HG03571 (cell line): ENCODE measurements around the gene ECPAS.
"Not testable (repeated sequence)": the region's sequence is repeated elsewhere in the genome, so short reads cannot be mapped to it uniquely, and the experiment has no call there.

Experiments
- ATAC-seq: cut with Tn5 transposase; IDR thresholded peaks from one replicate; pipeline ENCODE4 v1.9.1; 2021; ENCODE audit not compliant: unreplicated experiment

ECPAS gene

GRCh38 chr9:111483858-111484571 is at the start of gene ECPAS:
TSS of gene ECPAS (minus strand) at chr9:111484383. CDS start at chr9:111472918, 11,465 bp downstream.
- ATAC-seq = peak; percentile 52

DNA sequence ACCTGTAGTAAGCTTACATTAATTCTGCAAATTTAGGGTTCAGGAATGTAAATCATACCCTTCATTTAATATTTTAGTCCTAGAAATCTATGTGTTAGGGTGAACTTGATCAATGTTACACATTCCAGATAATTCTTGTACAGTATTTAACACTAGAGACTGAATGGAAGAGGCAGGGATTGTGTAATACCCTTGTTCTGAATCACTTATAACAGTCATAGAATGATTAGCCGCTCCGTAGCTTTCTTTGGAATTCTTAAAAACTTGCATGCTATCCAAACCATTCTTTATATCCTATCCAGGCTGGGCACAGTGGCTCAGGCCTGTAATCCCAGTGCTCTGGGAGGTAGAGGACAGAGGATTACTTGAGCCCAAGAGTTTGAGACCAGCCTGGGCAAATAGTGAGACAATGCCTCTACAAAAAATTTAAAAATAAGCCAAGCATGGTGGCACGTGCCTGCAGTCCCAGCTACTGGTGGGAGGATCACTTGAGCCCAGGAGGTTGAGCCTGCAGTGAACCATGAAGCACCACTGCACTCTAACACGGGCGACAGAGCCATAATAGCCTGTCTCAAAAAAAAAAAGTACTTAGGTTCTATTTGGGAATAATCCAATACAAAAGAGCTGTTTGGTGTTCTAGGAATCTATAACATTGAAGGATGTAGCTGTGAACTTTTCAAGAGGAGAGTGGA is 49.1 kb upstream of the ECPAS start:
- no peak for ATAC-seq

GRCh38 chr9:111531716-111532115 is 47.5 kb upstream of the ECPAS start:
- no peak for ATAC-seq

DNA sequence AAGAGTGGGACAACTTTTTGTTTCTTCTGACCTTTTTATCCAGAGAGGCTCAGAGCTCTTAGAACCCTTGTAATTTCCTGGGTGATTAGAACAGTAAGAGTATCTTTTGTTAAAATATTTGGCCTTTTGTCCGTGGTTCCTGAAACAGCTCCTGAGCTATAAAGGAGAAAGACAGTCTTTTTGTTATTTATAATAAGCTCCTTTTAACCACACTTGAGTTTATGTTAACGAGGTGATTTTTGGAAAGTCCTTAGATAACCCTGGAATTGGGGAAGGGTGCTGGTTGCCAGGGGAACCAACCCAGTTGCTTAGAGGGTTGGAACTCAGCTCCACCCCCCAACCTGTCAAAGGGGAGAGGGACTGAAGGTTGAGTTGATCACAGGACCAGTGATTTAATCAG is 45.6 kb upstream of the ECPAS start:
- ATAC-seq = no peak

DNA sequence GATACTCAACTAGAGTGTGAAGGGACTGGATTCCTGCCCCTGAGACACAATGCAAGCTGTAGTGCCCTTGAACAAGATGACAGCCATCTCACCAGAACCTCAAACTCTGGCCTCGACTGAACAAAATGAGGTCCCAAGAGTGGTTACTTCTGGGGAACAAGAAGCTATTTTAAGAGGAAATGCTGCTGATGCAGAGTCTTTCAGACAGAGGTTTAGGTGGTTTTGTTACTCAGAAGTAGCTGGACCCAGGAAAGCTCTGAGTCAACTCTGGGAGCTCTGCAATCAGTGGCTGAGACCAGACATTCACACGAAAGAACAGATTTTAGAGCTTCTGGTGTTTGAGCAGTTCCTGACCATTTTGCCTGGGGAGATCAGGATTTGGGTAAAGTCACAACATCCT is 43.2 kb upstream of the ECPAS start:
- ATAC-seq = no peak

DNA sequence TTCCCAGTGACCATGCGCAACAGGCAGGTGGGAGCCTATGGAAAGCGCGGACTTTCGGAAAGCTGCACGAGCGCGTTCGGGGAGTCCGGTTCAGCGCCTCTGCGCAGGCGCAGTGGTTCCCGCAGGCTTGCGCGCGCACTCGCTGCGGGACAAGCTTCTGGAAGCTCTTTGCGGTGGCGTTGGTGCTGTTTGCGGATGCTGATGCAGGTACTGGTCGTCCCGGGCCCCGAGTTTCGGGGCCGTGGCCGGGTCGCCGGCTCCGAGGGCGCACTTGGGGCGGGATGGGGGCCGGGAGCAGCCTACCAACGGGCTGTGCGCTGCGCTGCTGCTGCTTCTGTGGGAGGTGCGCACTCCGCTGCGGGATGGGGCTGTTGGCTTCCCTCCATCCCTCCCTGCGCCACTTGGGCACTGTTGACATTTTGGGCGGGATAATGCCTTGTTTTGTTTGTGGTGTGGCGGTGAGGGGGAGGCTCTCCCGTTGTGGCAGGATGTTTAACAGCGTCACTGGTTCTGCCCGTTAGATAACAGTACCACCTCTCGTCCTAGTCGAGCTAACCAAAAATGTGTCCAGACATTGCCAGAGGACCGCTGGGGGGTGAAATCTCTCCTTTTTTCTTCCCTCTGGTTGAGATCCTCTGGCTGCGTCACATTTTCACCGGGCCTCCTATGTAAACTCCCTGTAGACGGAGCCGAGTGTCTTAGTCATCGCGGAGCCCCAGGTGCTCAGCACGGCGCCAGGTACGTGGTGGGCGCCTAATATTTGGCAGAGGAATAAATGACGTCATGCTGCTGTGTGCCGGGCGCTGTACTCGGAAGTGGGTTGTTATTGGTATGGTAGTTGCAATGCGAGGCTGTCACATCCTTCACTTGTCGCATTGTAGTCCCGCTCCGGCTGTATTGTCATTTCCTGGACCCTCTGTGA is 41.1 kb upstream of the ECPAS start, which contains the start of gene ZNF483:
ZNF483 (plus strand) TSS at position 124 of the 922 bp plus-strand sequence. CDS start 2,217 bp downstream, outside the sequence.
- ATAC-seq = no peak

GRCh38 chr9:111524731-111525055 is 40.5 kb upstream of the ECPAS start:
- ATAC-seq = no peak

- no peak for ATAC-seq
Measured at GRCh38 chr9:111516061-111516465, 31.9 kb upstream of the ECPAS start.

- no peak for ATAC-seq
Measured at GRCh38 chr9:111514967-111515366, 30.8 kb upstream of the ECPAS start.

- not testable (repeated sequence) for ATAC-seq
Measured at GRCh38 chr9:111511581-111511980, 27.4 kb upstream of the ECPAS start.

DNA sequence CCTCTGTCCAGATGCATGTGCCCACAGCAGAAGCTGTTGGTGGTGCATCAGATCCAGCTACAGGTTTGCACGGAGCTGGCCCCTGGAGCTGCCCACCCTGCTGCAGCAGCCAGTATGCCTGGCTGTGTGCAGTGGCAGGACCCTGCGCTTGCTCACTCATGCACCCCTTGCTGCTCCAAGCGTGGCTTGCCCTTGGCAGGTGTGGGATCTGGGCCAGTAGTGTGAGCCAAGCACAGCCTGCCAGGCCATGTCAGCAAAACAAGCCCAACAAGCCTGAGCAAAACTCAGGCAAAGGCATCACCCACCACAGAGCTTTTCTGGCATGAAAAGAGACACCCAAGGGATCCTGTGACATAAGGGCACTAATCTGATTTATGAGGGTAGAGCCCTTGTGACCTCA is 18.3 kb upstream of the ECPAS start:
- no peak for ATAC-seq

DNA sequence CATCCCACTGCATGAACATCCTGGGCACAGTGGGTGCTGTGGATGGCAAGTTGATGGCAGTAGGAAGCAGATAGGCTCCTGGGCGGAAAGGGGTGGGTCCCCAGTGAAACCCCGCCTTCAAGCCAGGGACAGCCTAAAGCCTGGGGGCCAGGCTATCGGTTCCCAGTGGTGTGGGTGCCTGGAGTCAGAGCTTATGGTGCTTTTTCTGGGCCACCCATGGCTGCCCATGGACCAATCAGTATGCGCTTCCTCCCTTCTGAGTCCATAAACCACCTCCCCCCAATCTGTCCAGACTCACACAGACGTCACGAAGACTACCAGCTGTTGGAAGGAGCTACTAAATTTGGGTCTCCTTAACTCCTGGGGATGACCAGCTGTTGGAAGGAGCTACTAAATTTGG is 17.5 kb upstream of the ECPAS start:
- ATAC-seq = no peak

- no peak for ATAC-seq
Measured at GRCh38 chr9:111501005-111501562, 16.9 kb upstream of the ECPAS start.

GRCh38 chr9:111497196-111497595 is 13.0 kb upstream of the ECPAS start:
- ATAC-seq = not testable (repeated sequence)

GRCh38 chr9:111484572-111484894 is 350 bp upstream of the ECPAS start:
- no peak for ATAC-seq

DNA sequence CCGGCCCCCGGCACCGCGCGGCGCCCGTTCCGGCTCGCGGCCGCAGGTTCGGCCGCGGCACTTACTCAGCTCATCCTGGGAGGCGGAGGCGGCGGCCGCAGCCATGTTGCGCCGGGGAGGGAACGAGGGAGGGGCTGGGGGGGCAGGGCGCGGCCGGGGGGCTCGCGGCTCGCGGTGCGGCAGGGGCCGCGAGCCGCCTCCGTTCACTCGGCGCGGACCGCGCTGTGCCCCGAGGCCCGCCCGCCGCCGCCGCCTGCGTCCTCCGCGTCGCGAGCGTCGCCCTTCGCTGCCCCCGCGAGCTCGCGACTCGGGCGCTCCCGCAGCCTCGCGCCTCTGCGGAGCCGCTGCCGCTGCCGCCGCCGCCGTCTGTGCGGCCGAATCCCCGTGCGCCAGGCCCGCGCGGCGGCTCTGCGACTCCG is 735 bp downstream of the ECPAS start:
- ATAC-seq = peak; percentile 35

DNA sequence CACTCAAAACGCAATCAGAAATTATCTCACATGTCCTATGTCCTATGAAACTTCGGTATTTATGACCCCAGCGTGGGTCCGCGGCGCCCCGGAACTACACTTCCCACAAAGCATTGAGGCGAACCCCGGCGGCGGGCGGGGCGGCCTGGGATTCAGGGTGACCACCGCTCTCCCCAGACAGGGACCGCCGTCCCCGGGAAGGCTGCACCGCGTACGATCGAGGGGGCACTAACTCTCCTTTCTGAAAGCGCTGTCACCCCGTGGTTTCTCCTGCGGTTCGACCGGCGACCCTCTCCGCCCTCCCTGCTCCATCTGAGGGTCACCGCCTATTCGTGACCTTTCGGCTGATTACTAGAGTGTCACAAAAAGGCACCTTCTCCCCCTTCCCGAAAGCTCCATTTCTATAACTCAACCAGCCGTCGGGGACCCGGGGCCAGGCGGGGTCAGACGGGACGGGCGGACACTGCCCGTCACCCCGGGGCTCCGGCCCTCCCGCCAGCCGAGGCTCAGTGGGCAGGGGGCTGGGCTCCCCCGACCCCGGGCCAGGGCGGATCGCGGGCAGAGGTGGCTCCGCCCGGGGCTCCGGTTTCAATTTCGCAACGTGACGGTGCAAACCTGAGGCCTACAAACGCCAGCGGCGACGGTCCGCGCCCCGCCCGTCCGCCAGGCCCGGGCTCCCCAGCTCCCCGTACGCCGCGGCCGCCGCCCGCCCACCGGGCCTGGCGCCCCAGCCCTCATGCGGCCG is 1.3 kb downstream of the ECPAS start:
- ATAC-seq = peak; percentile 55

- no peak for ATAC-seq
Measured at GRCh38 chr9:111481885-111482636, 2.1 kb downstream of the ECPAS start.

GRCh38 chr9:111477677-111478076 is 6.5 kb downstream of the ECPAS start:
- no peak for ATAC-seq

DNA sequence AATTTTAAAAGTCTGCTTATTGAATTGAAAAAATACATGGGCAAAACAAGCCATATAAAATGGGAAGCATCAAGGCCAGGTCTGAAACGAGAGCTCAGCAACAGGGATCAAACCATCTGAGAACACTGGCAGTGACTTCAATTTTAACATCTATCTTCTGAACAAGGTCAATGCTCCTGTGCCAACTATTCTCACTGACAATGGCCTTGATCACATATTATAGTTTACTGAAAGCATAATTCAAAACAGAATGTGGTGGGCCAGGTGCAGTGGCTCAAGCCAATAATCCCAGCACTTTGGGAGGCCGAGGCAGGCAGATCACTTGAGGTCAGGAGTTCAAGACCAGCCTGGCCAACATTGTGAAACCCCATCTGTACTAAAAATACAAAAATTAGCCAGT is 9.0 kb downstream of the ECPAS start:
- ATAC-seq = no peak
